ENCODE results near the gene SIPA1L3.

Gene SIPA1L3

DNA sequence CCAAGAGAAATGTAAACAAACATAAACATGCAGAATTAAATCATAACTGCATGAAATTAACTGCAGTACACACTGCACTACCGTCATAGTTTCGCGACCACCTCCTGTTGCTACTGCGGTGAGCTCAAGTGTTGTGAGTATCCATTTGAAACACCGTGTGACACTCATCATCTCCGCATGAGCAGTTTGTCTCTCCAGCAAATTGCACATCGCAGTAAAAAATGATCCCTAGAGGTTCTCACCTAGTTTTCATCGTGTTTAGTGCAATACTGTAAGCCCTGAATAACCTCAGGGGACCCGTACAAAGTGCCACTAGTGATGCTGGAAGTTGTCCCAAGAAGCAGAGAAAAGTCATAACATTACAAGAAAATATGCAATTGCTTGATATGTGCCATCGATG is 169.3 kb downstream of the SIPA1L3 start:
- DNase-seq: no peak

DNA sequence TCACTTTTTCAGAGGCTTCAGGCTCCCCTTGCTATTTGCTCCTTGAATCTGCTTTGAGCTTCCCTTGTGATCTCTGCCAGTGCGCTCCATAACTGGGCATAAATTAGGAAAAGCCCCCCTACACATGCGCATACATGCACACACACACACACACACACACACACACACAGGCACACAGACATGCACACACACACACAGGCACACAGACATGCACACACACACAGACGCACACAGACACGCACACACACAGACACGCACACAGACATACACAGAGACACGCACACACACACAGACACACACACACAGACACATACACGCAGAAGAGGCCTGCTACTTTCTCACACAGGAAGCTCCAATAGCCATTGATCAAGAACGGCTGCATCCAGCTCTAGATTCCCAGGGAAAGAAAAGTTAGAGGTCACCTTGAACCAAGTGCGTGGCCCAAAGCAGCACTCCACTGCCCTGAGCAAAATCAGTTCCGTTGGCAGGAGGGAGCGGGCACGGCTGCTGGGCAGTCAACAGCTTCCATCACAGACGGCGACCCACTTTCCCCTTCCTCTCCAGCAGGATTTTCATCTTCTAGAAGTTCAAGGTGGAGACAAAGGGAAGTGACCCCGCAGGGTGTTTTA is 171.4 kb downstream of the SIPA1L3 start:
- DNase-seq: no peak

DNA sequence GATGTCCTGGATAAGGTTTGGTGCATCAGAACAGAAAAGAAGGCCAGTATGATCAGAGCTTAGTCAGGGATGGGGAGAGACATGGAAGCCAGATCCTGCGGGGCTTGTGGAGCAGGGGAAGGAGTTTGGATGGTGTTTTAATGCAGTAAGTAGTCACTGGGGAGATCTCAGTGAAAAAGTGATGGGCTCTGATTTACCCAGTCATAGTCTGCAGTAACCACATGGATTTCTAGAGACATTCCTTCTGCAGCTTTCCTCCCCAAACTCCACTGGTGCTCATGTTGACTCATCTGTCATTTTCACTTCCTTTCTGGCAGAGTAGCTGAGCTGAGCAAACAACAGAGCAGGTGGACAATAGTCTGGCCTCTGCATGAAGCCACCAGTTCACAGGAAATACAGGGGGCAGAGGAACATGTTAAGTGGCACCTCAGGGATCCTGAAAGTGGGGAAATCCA is 172.9 kb downstream of the SIPA1L3 start:
- no peak for DNase-seq

DNA sequence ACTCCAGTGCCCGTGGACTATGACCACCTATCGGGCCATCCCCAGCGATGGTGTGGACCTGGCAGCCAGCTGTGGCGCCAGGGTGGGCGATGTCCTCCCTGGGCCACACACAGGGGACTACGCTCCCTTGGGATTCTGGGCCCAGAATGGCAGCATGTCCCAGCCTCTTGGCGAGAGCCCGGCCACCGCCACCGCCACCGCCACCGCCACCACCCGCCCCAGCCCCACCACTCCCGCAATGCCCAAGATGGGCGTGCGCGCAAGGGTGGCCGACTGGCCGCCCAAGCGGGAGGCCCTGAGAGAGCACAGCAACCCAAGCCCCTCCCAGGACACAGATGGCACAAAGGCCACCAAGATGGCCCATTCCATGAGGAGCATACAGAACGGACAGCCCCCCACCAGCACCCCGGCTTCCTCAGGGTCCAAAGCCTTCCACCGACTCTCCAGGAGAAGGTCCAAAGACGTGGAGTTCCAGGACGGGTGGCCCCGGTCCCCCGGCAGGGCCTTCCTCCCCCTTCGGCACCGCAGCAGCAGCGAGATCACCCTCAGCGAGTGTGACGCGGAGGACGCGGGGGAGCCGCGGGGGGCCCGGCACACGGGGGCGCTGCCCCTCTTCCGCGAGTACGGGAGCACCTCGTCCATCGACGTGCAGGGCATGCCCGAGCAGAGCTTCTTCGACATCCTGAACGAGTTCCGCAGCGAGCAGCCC is 174.7 kb downstream of the SIPA1L3 start:
- DNase-seq: no peak

DNA sequence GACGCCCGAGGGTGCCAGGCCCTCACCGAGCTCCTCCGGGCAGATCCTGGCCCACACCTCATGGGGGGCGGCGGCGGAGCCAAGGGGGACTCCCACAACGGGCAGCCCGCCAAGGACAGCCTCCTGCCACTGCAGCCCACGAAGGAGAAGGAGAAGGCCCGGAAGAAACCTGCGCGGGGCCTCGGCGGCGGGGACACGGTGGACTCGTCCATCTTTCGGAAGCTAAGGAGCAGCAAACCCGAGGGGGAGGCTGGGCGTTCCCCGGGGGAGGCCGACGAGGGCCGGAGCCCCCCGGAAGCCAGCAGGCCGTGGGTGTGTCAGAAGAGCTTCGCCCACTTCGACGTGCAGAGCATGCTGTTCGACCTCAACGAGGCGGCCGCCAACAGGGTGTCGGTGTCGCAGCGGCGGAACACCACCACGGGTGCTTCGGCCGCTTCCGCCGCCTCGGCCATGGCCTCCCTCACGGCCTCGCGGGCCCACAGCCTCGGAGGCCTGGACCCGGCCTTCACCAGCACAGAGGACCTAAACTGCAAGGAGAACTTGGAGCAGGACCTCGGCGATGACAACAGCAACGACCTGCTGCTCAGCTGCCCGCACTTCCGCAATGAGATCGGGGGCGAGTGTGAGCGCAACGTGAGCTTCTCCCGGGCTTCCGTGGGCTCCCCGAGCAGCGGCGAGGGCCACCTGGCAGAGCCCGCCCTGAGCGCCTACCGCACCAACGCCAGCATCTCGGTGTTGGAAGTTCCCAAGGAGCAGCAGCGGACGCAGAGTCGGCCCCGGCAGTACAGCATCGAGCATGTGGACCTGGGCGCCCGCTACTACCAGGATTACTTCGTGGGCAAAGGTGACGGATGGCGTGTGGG is 175.5 kb downstream of the SIPA1L3 start:
- DNase-seq: no peak

DNA sequence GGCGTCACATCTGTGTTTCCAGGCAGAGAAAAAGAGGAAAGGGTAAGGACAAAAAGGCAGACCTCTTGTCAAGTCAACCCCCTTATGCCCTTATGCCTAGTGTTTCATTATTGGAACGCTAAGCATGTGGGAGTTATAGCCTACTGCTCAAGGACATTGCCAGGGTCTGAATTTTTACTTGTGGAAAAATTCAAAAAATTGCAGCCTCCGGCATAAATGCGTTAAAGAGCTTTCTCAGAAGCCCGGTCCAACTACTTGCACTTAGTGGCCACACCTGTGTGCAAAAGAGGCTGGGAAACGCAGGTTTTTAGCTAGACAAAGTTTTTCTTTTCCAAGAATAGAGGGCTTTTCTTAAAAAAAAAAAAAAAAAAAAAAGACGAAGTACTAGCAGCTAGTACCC is 177.2 kb downstream of the SIPA1L3 start:
- DNase-seq: no peak

DNA sequence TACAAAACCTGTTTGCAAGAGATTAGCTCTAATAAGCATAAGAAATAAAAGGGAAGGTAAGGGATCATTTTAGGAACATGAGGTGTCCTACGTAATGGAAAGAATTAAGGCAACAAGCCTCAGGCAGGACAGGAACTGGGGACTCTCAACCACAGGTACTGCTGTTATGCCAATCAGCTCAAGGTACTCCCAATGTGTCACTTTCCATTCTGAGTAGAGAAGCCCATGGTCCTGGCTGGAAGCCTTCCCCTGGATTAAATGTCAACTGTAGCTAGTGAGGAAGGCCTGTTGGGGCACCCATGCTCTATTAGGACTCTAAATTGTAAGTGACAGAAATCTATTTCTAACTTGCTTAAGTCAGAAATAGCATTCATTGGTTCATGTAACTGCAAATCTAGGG is 182.4 kb downstream of the SIPA1L3 start:
- DNase-seq: no peak

DNA sequence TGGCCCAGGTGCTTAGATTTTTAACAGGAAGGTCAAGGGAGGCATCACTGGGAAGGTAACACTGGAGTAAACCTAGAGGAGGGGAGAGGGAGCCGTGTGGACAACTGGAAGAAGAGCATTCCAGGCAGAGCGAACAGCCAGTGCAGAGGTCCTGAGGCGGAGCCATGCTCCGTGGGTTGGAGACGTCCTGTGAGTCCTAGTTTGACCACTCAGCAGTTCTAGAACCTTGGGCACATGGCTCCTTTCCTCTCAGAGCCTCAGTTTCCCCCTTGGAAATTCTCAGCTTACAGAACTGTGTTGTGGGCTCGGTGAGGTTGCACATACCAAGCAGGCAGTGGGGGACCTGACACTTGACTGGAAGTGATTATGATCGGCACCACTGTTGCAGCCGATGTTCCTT is 186.1 kb downstream of the SIPA1L3 start:
- no peak for DNase-seq

DNA sequence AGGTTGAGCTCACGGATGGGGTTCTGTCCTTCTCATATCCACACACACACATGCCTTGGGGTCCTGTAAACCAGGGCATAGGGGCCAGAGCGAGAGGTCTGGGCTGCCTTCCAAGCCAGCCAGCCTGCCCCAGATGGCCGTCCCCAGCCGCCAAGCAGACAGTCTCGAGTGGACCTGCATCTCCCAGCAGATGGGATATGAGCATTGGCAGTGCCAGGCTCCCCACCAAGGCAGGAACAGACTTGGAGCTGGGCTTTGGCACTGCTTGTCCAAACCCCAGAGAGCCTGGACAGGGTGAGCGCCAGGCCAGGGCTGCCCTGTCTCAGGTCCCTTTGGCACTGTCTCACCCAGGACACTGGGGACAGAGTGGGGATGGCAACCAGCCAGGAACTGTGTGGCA is 186.6 kb downstream of the SIPA1L3 start:
- DNase-seq: no peak

DNA sequence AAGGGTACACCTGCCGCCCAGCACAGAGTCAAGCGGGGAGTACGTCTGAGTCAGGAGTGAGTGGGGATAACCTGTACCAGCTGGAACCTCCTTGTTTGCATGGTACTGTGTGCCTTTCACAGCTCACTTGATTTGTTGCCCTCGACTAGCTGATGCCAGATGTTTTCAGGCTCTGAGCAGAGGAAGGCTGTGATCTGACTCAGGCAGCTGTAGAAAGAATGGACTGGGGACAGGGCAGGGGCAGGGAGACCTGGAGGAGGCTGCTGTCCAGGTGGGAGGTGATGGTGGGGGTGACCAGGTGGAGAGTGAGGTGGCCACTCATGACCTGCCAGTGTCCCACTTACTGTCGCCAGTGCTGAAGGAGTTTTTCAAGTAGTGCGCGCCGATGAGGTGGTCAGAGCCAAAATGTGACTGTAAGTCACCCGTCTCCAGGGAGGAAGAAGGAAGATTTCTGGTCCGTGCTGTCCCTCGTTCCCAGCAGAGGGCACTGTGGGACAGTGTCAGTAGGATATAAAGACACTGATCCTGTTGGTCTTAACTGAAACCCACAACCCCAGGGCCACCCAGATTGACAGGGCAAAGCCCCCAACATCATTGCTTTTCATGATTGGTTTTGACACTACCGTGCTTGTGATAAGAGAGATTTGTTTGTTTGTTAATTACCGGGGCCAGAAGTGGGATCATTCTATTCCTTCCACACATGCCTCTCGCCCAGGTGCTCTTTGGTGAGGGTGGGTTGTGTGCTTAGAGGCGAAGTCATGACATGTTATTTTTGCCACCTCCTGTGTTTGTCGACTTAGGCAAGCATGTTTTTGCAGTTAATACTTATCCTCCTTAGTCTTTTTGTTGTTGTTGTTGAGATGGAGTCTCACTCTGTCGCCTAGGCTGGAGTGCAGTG is 188.7 kb downstream of the SIPA1L3 start:
- DNase-seq: peak; percentile 79

DNA sequence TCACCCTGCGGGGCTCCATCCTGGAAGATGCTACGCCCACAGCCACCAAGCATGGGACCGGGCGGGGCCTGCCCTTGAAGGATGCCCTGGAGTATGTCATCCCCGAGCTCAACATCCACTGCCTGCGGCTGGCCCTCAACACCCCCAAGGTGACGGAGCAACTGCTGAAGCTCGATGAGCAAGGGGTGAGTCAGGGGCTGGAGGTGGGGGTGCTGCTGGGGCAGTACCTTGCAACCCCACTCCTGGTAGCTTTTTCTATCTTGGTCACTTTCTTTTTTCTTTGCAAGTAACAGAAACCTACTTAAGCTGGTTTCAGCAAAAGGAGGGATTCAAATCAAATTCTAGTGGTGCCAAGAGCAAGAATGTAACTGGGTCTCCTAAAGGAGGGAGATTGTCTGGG is 193.0 kb downstream of the SIPA1L3 start:
- no peak for DNase-seq

DNA sequence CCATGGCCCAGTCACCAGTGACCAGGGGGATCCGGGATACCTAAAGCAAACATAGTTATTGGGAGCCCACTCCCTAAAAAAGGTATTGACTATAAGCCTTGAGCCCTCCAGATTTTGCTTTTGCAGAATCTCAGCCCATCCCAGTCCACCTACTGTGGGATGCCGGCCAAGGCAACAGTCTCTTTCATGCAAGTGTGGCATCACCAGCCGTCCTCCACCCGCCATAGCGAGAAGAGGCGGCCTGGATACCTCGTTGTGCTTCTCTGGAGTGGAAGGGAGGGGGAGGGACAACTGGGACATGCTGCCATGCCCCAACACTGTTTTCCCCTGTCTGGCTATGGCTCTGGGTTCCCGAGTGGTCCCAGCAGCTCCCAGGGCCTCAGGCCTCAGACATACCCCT is 193.6 kb downstream of the SIPA1L3 start:
- DNase-seq: no peak

DNA sequence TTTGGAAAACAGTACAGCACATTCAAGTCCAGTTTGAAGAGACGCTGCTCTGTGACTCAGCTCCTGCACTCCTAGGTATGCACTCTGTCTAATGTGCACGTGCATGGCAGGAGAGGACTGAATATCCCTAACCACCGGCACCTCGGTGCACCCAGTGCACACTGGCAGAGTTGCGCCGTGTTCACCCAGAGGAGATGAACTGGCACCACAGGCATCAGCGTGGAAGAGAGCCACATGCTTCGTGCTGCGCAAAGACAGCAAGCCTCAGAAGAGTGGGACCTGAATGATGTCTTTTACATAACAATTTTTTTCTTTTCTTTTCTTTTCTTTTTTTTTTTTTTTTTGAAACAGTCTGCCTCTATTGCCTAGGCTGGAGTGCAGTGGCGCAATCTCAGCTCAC is 194.7 kb downstream of the SIPA1L3 start:
- DNase-seq: no peak

DNA sequence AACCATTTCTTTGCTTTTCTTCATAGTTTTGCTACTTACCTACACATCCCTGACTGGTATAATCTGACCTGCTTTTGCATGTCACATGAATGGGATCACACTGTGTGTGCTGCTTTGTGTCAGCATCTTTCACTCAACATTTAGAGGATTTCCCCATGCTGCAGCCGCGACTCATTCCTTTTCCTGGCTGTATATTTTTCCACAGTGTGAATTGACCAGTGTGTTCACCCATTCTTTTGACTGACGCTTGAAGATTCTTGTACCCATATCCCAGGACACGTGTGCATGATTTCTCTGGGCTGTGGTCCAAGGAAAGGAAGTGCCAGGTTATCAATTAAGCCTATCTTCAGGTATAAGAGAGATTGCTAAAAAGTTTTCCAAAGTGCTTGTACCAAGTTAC is 198.6 kb downstream of the SIPA1L3 start:
- no peak for DNase-seq

DNA sequence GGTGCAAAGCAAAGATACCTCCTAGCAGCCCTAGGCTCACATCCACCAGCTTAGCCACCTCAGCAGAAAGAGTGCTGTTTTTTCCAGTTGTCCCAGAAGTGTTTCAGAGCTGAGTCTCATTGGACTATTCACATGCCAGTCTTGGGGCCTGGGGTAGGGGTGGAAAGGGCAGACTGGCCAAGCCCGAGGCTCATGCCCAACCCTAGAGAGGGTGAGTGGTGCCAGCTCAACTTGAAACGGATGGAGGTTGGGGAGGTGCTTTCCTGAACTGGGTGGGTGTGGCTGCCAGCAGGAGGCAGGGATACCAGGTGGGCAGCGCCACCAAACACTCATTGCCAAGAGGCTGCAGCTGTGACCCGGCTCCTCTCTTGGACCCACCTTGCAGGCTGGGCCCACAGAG is 200.1 kb downstream of the SIPA1L3 start:
- no peak for DNase-seq

DNA sequence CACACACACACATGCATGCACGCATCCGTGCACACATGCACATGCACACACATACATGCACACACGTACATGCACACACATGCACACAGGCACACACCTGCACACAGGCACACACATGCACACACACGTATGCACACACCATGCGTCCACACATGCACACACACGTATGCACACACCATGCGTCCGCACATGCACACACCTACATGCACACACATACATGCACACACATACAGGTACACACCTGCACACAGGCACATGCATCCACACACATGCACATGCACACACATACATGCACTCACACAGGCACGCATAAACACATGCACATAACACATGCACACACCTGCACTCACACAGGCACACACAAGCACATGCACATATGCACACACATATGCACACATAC is 204.9 kb downstream of the SIPA1L3 start:
- no peak for DNase-seq

DNA sequence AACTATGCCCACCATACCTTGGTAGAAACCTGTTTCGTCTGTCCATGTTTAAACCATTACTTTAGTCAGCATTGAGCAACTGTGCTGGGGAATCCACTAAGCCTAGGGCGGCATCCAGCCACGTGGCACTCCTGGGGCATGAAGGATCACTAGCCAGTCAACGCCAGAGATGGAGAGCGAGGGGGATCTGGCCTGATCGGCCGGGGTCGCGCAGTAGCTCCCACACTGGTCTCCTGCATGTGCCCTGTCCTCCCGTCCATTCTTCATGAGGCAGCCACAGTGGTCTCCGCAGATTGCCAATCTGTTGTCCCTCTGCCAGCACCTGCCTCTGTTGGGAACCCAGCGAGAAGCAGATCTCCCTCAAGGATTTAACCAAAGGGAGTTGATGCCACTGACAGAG is 207.6 kb downstream of the SIPA1L3 start:
- no peak for DNase-seq

DNA sequence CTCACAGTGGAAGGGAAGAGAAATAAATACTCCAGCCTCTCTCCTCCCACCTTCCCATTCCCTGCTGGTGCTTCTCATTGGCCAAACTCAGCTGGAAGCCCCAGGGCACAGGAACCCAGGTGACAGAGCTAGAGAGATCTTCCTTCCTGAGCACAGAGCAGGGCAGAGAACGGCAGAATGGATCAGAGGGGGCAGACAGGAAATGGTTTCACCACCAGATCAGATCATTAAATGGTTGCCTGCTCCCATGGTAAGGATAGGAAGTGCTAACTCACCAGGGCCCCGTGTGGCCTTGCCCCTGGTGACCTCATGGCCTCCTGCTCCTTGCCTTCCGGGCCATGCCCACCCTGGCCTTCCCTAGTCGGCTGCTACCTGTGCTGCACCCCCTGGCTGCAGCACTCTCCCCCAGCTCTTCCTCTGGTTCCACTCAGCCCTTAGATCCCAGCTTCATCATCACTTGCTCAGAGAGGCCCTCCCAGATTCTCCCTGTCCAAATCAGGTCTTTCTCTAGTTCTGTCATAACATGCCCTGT is 208.3 kb downstream of the SIPA1L3 start:
- no peak for DNase-seq

DNA sequence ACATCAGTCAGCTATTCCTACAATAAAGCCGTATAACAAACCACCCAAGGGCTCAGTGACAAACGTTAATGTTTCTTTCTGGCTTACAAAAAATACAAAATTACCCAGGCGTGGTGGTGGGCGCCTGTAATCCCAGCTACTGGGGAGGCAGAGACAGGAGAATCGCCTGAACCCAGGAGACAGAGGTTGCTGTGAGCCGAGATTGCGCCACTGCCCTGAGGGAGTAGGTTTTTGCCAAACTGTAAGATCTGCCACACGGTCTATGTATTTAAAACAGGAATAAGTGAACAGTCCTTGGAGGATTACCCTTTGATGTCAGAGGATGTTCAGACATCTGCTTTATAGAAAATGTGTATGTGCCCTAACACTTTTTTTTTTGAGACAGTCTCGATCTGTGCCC is 211.2 kb downstream of the SIPA1L3 start:
- no peak for DNase-seq

DNA sequence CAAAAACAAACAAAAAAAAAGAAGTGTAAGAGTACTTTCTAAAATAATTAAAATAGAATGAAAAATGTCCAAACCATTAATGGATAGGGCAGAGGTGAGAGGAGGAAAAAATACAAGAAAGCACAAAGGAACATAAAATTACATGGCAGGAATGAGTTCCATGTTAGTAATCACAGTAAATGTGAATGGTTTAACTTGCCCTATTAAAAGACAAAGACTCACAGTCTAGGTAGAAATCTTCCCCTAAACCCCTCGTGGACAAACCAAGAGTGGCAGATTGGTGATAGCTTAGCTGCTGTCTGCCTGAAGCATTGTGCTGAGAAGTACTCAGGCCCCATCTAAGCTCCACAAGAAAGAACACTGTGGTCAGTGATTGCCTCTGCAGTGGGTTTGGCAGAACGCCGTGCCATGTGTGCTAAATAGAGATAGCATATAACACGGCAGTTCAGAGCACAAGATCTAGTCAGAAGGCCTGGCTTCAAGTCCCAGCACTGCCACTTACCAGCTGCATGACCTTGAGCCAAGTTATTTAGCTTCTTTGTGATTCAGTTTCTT is 213.5 kb downstream of the SIPA1L3 start:
- peak; percentile 97 for DNase-seq

DNA sequence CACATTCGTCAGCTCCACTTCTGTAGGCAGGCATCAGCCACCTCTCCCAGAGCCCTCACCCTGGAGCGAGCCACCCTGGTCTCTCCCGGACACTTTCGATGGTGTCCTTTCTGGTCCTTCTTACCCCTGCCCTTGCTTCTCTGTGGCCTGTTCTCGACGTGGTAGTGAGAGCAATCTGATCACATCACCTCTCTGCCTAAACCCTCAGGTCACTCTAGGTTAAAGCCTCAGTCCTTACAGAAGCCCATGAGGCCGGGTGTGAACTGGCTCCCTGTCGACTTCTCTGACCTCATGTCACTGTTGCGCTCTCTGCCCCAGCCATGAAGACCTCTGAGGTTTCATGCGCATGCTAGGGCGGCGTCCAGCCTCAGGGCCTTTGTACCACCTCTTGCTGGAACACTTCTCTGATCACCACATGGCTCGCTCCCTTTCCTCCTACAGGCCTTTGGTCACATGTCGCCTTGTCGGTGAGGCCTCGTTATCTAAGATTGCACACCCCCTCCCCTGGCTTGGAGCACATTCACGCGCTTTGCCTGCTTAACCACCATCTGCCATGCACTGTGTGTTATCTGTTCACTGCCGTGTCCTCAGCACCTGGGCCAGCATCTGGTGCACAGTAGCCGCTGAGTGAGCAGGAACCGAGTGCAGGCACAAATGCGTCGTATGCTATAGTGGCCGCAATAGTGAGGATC is 215.5 kb downstream of the SIPA1L3 start:
- DNase-seq: peak; percentile 91

DNA sequence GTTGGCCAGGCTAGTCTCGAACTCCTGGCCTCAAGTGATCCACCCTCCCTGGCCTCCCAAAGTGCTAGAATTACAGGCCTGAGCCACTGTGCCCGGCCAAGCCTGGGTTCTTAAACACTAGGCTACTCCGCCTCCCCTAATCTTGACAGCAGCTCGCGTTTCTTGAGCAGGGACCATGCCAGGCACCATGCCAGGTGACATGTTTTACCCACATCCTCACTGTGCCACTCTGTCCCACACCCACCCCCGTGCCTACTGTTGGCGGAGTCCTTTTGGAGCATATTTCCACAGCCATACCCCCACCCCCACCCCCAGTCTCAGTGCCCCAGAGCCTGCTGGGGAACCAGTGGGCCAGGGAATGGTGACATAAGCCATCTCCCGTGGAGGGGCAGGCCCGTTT is 218.2 kb downstream of the SIPA1L3 start:
- peak; percentile 52 for DNase-seq

Measured in hematopoietic multipotent progenitor cell treated with erythropoietin and hydrocortisone succinate and interleukin-3 and kit ligand, for 8 days (in vitro differentiated cells).